ENCODE data around the gene MBOAT1. TPM values are rescaled to one million over a fixed set of nuclear protein-coding genes. Genes with fewer than 3 reads are reported as not detected.

The MBOAT1 gene
- polyA plus RNA-seq, 1 experiment, result 2.7 TPM

- ChIA-PET POLR2A (no interaction called here), CTCF (interaction anchor here (1.5 to 2.8 kb wide), 3 partner anchors 33 to 87 kb away, joined by 3 to 11 read pairs (median 5); no protein-coding TSS in a partner anchor)
- H3K4me3 ChIP-seq (ENCODE audit: low read depth, low read length), result peak overlapping the region; percentile 97
- H3K36me3 ChIP-seq (ENCODE audit: control insufficient read depth, insufficient read depth, low read length), result no peaks in the 10 kb centered on the region
- DNase-seq (ENCODE audit: low read depth), result no peak
- no peaks in the 10 kb centered on the region for H3K27me3 ChIP-seq (ENCODE audit: control insufficient read depth, insufficient read depth, low read length)
- TF ChIP-seq CTCF (IDR thresholded peaks at IDR 0.05; ENCODE audit: insufficient read depth, low read depth, low read length), result no peak
These were observed 1.1 kb upstream of the MBOAT1 start for GRCh38 chr6:20213271-20213798.

DNA sequence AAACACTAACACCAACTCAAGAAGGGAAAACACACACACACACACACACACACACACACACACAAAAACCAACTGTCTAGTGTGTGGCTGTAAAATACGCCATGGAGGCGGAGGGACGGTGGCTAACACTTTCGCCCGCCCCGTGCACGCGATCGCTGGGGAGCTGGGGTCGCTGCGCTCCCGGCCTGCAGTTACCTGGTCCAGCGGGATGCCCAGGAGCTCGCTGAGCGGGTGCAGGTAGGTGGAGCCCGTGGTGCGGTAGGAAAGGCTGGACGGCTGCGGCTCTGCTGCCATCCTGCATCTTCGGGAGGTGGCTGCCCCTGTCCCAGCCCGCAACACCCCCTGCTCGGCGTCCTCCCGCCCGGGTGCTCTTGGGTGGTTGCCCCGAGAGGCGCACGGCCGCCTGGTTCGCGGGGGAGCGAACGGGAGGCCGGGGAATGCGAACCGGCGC lies 303 bp downstream of the MBOAT1 start:
- DNase-seq (ENCODE audit: low read depth), result no peak
- TF ChIP-seq CTCF (IDR thresholded peaks at IDR 0.05; ENCODE audit: insufficient read depth, low read depth, low read length), result no peak
- Histone ChIP-seq H3K36me3 (ENCODE audit: control insufficient read depth, insufficient read depth, low read length) (no peaks in the 10 kb centered on the region), H3K4me3 (ENCODE audit: low read depth, low read length) (peak overlapping the region; percentile 97), H3K27me3 (ENCODE audit: control insufficient read depth, insufficient read depth, low read length) (no peaks in the 10 kb centered on the region)
- CTCF ChIA-PET, result interaction anchor here (1.2 to 1.5 kb wide), 2 partner anchors 56 to 1616 kb away, joined by 4 to 5 read pairs; no protein-coding TSS in a partner anchor
- POLR2A ChIA-PET, result no interaction called here

GRCh38 chr6:20211037-20211940 lies 980 bp downstream of the MBOAT1 start:
- H3K36me3 ChIP-seq (ENCODE audit: control insufficient read depth, insufficient read depth, low read length), result no peaks in the 10 kb centered on the region
- TF ChIP-seq CTCF (IDR thresholded peaks at IDR 0.05; ENCODE audit: insufficient read depth, low read depth, low read length), result no peak
- peak overlapping the region; percentile 97 for H3K4me3 ChIP-seq (ENCODE audit: low read depth, low read length)
- ChIA-PET POLR2A (no interaction called here), CTCF (interaction anchor here (1.1 kb wide), 1 partner anchor 86 kb away, joined by 3 read pairs; no protein-coding TSS in a partner anchor)
- H3K27me3 ChIP-seq (ENCODE audit: control insufficient read depth, insufficient read depth, low read length), result no peaks in the 10 kb centered on the region
- DNase-seq (ENCODE audit: low read depth), result no peak

- ChIA-PET CTCF (interaction anchor here (1.1 kb wide), 1 partner anchor 85 kb away, joined by 3 read pairs; no protein-coding TSS in a partner anchor), POLR2A (no interaction called here)
- Histone ChIP-seq H3K27me3 (ENCODE audit: control insufficient read depth, insufficient read depth, low read length) (no peaks in the 10 kb centered on the region), H3K4me3 (ENCODE audit: low read depth, low read length) (no peak overlapping the region), H3K36me3 (ENCODE audit: control insufficient read depth, insufficient read depth, low read length) (no peaks in the 10 kb centered on the region)
- TF ChIP-seq CTCF (IDR thresholded peaks at IDR 0.05; ENCODE audit: insufficient read depth, low read depth, low read length), result no peak
- DNase-seq (ENCODE audit: low read depth), result no peak
These were observed 2.1 kb downstream of the MBOAT1 start for GRCh38 chr6:20210158-20210557.

- no peak overlapping the region for H3K4me3 ChIP-seq (ENCODE audit: low read depth, low read length)
- TF ChIP-seq CTCF (IDR thresholded peaks at IDR 0.05; ENCODE audit: insufficient read depth, low read depth, low read length), result no peak
- ChIA-PET POLR2A (no interaction called here), CTCF (no interaction called here)
- H3K27me3 ChIP-seq (ENCODE audit: control insufficient read depth, insufficient read depth, low read length), result no peaks in the 10 kb centered on the region
- H3K36me3 ChIP-seq (ENCODE audit: control insufficient read depth, insufficient read depth, low read length), result no peaks in the 10 kb centered on the region
- no peak for DNase-seq (ENCODE audit: low read depth)
These were observed 3.4 kb downstream of the MBOAT1 start for GRCh38 chr6:20208687-20209378.

Measured in BJ (cell line).